K562 (cell line): ENCODE data around the gene MYADML2. TPM values are rescaled to one million over a fixed set of nuclear protein-coding genes. Genes with fewer than 3 reads are reported as not detected.

ENCODE experiments used
- DACH1 ChIP-seq: fragments of 450-650 bp; IDR thresholded peaks from 2 replicates; pipeline ENCODE4 v1.6.1; 2018; ENCODE audit not compliant: partially characterized antibody
- E2F3 ChIP-seq: fragments of 250-450 bp; sonication (Bioruptor Pico); IDR thresholded peaks from 2 replicates; pipeline ENCODE4 v1.4.0; 2020; ENCODE audit warnings: mild to moderate bottlenecking
- ELK1 ChIP-seq: sonication (generic); formaldehyde crosslinking; IDR thresholded peaks from 2 replicates; pipeline ENCODE4 v1.8.1; 2022; ENCODE audit warnings: missing genetic modification reagents
- ESRRA ChIP-seq: fragments of 450-650 bp; IDR thresholded peaks from 2 replicates; pipeline ENCODE4 v1.6.1; 2014; ENCODE audit warnings: low read depth, mild to moderate bottlenecking, moderate library complexity, borderline replicate concordance
- FIP1L1 ChIP-seq: fragments of 200-400 bp; formaldehyde crosslinking; IDR thresholded peaks from 2 replicates; pipeline ENCODE4 v1.6.1; 2018; ENCODE audit warnings: mild to moderate bottlenecking, low read depth, low read length; ENCODE audit not compliant: poor library complexity, severe bottlenecking
- FOXO4 ChIP-seq: fragments of 450-650 bp; formaldehyde crosslinking; IDR thresholded peaks from 2 replicates; pipeline ENCODE4 v1.4.0; 2020; ENCODE audit warnings: mild to moderate bottlenecking, moderate library complexity
- GABPA ChIP-seq: fragments of 200-800 bp; sonication (Bioruptor generic); conservative IDR thresholded peaks from 2 replicates; pipeline ENCODE4 v1.6.1; 2016; ENCODE audit warnings: low read depth, missing genetic modification characterization, missing compliant biosample characterization
- HDAC3 ChIP-seq: fragments of 450-650 bp; IDR thresholded peaks from 2 replicates; pipeline ENCODE4 v1.6.1; 2018; ENCODE audit warnings: borderline replicate concordance, mild to moderate bottlenecking, moderate library complexity; ENCODE audit not compliant: partially characterized antibody
- HNRNPK ChIP-seq: fragments of 200-400 bp; formaldehyde crosslinking; IDR thresholded peaks from one replicate; pipeline ENCODE4 v1.6.1; 2018; ENCODE audit warnings: mild to moderate bottlenecking, low read depth, low read length; ENCODE audit not compliant: poor library complexity, severe bottlenecking
- MAFG ChIP-seq: fragments of 450-650 bp; conservative IDR thresholded peaks from 2 replicates; pipeline ENCODE4 v1.6.1; 2016; ENCODE audit warnings: missing genetic modification characterization, missing compliant biosample characterization
- PHB2 ChIP-seq: fragments of 450-650 bp; IDR thresholded peaks from 2 replicates; pipeline ENCODE4 v1.6.1; 2017; ENCODE audit warnings: low read depth
- POLR2A ChIP-seq: fragments of 450-650 bp; conservative IDR thresholded peaks from 2 replicates; pipeline ENCODE4 v1.6.1; 2016
- SRSF9 ChIP-seq: fragments of 200-400 bp; formaldehyde crosslinking; IDR thresholded peaks from 2 replicates; pipeline ENCODE4 v1.6.1; 2017; ENCODE audit warnings: low read depth, low read length, borderline replicate concordance
- TRIM24 ChIP-seq, 2 experiments: fragments of 450-650 bp; IDR thresholded peaks; 2 replicates each; pipeline ENCODE4 v1.6.1; 2016
- ZC3H4 ChIP-seq: sonication (generic); formaldehyde crosslinking; IDR thresholded peaks from 2 replicates; pipeline ENCODE4 v1.9.0; 2021; ENCODE audit warnings: missing genetic modification reagents, borderline replicate concordance
- ZNF764 ChIP-seq: fragments of 250-450 bp; sonication (Bioruptor Pico); IDR thresholded peaks from 2 replicates; pipeline ENCODE4 v1.4.0; 2020; ENCODE audit warnings: low read depth, mild to moderate bottlenecking, moderate library complexity
- polyA plus RNA-seq, 8 experiments: library from polyadenylated mRNA; depleted of rRNA in 4 of 8; stranded (reverse) in 5 of 8; unstranded in 3 of 8; fragments of >200 nt; fragmentation: Nextera tagmentation in 2 of 8; fragmentation: Illumina TruSeq in 1 of 8; extraction: Ambion mirVana in 2 of 8; extraction: Trizol in 1 of 8; gene quantifications; 2 replicates each; pipeline versions ENCODE4 v1.2.1 to v1.2.3, GENCODE V29; 2011 to 2014; ENCODE audit warnings: inconsistent platforms in 1 of 8, missing spikeins in 1 of 8
- total RNA-seq, 7 experiments: library from RNA; depleted of rRNA in 6 of 7; stranded (reverse); fragments of >200 nt in 6 of 7; fragmentation: Illumina TruSeq in 2 of 7; extraction: Trizol in 2 of 7; gene quantifications; 2 replicates each; pipeline versions ENCODE4 v1.2.1 to v1.2.3, GENCODE V29; 2011 to 2021; ENCODE audit warnings: low replicate concordance in 1 of 7
- TF ChIP-seq, protein P1 (sequence below): fragments of 450-650 bp; IDR thresholded peaks from 2 replicates; pipeline ENCODE4 v1.6.1; 2018; ENCODE audit warnings: mild to moderate bottlenecking, low read depth; ENCODE audit not compliant: partially characterized antibody

MYADML2 gene
- total and polyA plus RNA-seq, 9 of the 15 experiments (the other 6 are each of a cell fraction or from before 2014, with no cell fraction given): not detected

DNA sequence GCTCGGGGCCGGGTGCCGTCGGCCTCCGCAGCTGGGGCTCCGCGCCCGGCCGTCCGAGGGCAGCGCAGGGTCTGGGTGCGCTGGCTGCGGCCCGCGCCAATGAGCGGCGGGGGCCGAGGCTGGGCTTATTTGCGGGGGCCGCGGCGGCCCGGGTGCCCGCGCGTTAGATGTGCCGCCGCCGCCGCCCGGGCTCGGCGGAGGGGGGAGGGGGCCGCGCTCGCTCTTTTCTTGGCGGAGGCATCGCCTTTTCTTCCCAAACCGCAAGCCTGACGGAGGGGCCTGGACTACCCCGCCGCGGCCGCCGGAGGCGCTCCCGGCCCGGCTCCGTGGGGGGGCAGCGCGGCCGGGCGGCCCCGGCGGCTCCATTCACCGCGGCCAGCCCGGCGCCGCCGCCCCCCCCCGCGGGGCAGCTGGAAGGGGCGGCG lies 14.1 kb upstream of the MYADML2 start, which contains the start of gene NOTUM (continued):
- TF ChIP-seq ELK1: no peak
- no peak for TF ChIP-seq SRSF9
- TF ChIP-seq TRIM24 (IDR thresholded peaks at IDR 0.05): no peak
- TF ChIP-seq FOXO4: no peak
- TF ChIP-seq ZC3H4: no peak
- TF ChIP-seq DACH1: no peak
- TF ChIP-seq FIP1L1: no peak
- TF ChIP-seq POLR2A: no peak
- no peak for TF ChIP-seq E2F3 (CRISPR knock-in tag)
- peak; percentile 46; the same call in 1 of the 2 replicates for TF ChIP-seq ESRRA
- no peak for TF ChIP-seq HDAC3
- TF ChIP-seq, protein P1, sequence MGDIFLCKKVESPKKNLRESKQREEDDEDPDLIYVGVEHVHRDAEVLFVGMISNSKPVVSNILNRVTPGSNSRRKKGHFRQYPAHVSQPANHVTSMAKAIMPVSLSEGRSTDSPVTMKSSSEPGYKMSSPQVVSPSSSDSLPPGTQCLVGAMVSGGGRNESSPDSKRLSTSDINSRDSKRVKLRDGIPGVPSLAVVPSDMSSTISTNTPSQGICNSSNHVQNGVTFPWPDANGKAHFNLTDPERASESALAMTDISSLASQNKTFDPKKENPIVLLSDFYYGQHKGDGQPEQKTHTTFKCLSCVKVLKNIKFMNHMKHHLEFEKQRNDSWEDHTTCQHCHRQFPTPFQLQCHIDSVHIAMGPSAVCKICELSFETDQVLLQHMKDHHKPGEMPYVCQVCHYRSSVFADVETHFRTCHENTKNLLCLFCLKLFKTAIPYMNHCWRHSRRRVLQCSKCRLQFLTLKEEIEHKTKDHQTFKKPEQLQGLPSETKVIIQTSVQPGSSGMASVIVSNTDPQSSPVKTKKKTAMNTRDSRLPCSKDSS: no peak
- TF ChIP-seq GABPA (tag): no peak
- TF ChIP-seq HNRNPK: no peak
- TF ChIP-seq MAFG (tag): no peak
- no peak for TF ChIP-seq ZNF764
- TF ChIP-seq PHB2: no peak
